GM23248 (cell line): ENCODE results near the gene SEC24C.

Source experiments
- EZH2 ChIP-seq: fragments of 200-600 bp; sonication (generic); IDR thresholded peaks from 2 replicates; pipeline ENCODE4 v1.6.1; 2018; ENCODE audit warnings: antibody characterized with exemption, mild to moderate bottlenecking; ENCODE audit not compliant: insufficient read depth, poor library complexity, severe bottlenecking
- EZH2phosphoT487 ChIP-seq: fragments of 200-600 bp; sonication (generic); IDR thresholded peaks from 2 replicates; pipeline ENCODE4 v1.6.1; 2018; ENCODE audit warnings: antibody characterized with exemption, moderate library complexity, mild to moderate bottlenecking, low read depth; ENCODE audit not compliant: insufficient read depth

DNA sequence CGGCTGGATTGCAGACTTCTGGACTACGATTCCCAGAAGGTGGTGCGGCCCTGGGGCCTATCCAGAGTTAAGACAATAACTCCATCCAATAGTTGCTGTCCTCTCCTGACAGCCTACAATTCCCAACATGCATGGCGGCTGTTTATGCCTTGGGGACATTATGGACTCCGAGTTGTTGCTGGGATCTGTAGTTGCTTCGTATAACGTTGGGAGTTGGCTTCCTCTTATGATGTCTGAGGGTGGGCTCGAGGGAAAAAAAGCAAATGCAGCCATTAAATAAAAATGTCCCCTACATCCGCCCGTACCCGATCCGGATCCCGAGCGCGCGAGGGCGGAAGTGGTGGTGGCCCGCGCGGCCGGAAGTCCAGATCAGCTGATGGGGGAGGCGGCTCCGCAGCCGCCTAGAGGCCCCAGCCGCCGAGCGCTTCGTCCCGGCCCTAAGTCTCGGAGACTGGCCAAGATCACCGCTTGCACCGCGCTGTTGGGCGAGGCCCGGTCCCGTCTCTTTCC lies 41.1 kb downstream of the SEC24C start, which contains the start of gene ZSWIM8:
- TF ChIP-seq EZH2 (no peak), EZH2phosphoT487 (no peak)
